ENCODE data around the gene LRRC8C. TPM values are rescaled to one million over a fixed set of nuclear protein-coding genes. Genes with fewer than 3 reads are reported as not detected.

LRRC8C gene
- total and polyA plus RNA-seq, 10 donors = 3.7 to 33.0 (median 21.6) TPM

DNA sequence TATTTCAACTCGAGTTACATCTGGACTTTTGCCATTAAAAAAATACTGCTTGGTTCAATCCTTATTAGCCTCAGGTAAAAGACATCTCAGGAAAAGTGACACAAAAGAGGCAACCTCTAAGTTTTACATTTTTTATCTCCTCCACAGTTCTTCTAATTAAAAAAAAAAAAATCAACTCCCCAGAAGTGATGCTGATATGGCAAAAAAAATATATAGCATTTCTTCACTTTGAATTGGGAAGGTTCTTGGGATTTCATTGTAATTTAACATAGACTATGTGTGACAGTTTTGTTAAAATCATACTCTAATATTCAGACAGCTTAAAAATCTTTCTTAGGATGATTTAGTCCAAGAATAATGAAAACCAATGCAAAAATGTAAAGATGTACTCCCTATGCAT lies 87.9 kb downstream of the LRRC8C start:
- 85 to 91% (median 90%) methylated on average over 1 of the region's 1 CpG for WGBS, 5 donors

DNA sequence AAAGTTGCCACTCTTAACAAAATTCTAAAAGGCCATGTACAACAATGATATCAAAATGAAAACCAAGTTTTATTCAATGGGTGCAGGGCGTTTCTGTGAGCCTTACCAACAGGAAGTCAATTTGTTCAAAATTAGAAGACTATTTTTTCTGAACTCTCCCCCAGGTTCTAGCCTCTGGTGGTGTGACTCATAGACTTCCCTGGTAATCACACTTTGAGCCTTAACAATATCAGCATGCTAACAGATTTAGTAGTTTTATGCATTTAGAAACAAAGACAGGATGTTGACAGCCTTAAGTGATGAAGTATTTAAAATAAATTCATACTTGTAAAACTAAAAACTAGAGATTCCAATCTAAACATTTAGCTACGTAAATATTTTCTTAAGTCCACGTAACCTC lies 88.4 kb downstream of the LRRC8C start:
- Histone ChIP-seq H3K4me1 (peaks cover 34 to 77% (median 57%) of the 10 kb centered on the region in 6 donors), H3K36me3 (no peaks in the 10 kb centered on the region), H3K27me3 (replicated peaks in 1 of 7) (no peaks in the 10 kb centered on the region), H3K9me3 (no peaks in the 10 kb centered on the region), H3K4me3 (no peak overlapping the region), H3K27ac (peak overlapping the region in 5 of 8 donors; percentile 63 to 85 (median 75))
- no peak for DNase-seq
- TF ChIP-seq CTCF (IDR thresholded peaks at IDR 0.05 in 8 of 11, conservative IDR thresholded peaks at IDR 0.05 in 3 of 11) (no peak), POLR2AphosphoS5 (IDR thresholded peaks at IDR 0.05) (no peak), POLR2A (IDR thresholded peaks at IDR 0.05) (no peak)
- 42 to 54% (median 50%) methylated on average over 3 of the region's 3 CpGs for WGBS, 5 donors
- intact Hi-C loops (cut with DNase I; ENCODE audit: low total_unique reads) = no loop called here

More for the DNA sequence above, 87.9 kb downstream of the LRRC8C start:
- Histone ChIP-seq H3K4me1 (peaks cover 34 to 79% (median 57%) of the 10 kb centered on the region in 6 donors), H3K4me3 (no peak overlapping the region), H3K9me3 (no peaks in the 10 kb centered on the region), H3K27ac (peak overlapping the region in 4 of 8 donors; percentile 72 to 85 (median 77)), H3K36me3 (no peaks in the 10 kb centered on the region), H3K27me3 (replicated peaks in 1 of 7) (no peaks in the 10 kb centered on the region)
- no peak for DNase-seq
- intact Hi-C loops (cut with DNase I; ENCODE audit: low total_unique reads) = no loop called here
- TF ChIP-seq POLR2AphosphoS5 (IDR thresholded peaks at IDR 0.05) (no peak), POLR2A (IDR thresholded peaks at IDR 0.05) (no peak), CTCF (IDR thresholded peaks at IDR 0.05 in 8 of 11, conservative IDR thresholded peaks at IDR 0.05 in 3 of 11) (no peak)

DNA sequence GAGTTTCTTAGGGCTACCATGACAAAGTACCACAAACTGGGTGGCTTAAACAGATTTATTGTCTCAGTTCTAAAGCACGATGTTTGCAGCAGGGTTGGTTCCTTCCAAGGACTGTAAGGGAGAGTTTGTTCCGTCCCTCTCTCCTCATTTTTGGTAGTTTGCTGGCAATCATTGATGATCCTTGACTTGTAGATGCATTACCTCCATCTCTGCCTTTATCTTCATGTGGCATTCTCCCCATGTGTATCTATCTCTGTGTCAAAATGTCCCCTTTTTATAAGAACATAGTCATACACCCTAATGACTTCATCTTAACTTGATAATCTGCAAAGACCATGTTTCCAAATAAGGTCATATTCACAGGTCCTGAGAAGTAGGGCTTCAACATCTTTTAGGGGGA lies 90.2 kb downstream of the LRRC8C start:
- Histone ChIP-seq H3K36me3 (no peaks in the 10 kb centered on the region), H3K9me3 (no peaks in the 10 kb centered on the region), H3K4me1 (peaks cover 34 to 73% (median 58%) of the 10 kb centered on the region in 6 donors), H3K27ac (no peak overlapping the region), H3K4me3 (no peak overlapping the region), H3K27me3 (replicated peaks in 1 of 7) (no peaks in the 10 kb centered on the region)
- no peak for TF ChIP-seq CTCF (IDR thresholded peaks at IDR 0.05 in 8 of 11, conservative IDR thresholded peaks at IDR 0.05 in 3 of 11)
- no peak for TF ChIP-seq POLR2AphosphoS5 (IDR thresholded peaks at IDR 0.05)
- no peak for TF ChIP-seq POLR2A (IDR thresholded peaks at IDR 0.05)
- WGBS, 5 donors = 96 to 100% (median 97%) methylated on average over 2 of the region's 2 CpGs
- intact Hi-C loops (cut with DNase I; ENCODE audit: low total_unique reads) = no loop called here
- DNase-seq = no peak

GRCh38 chr1:89723863-89724262 lies 90.9 kb downstream of the LRRC8C start:
- Histone ChIP-seq H3K4me3 (no peak overlapping the region), H3K27ac (peak overlapping the region in 6 of 8 donors; percentile 28 to 79 (median 60)), H3K9me3 (no peaks in the 10 kb centered on the region), H3K36me3 (no peaks in the 10 kb centered on the region), H3K27me3 (replicated peaks in 1 of 7) (no peaks in the 10 kb centered on the region), H3K4me1 (peaks cover 31 to 72% (median 56%) of the 10 kb centered on the region in 6 donors)
- TF ChIP-seq POLR2A (IDR thresholded peaks at IDR 0.05) = no peak
- peak in 1 of 3 donors; percentile 26 for TF ChIP-seq POLR2AphosphoS5 (IDR thresholded peaks at IDR 0.05)
- intact Hi-C loops (cut with DNase I; ENCODE audit: low total_unique reads) = no loop called here
- WGBS, 5 donors = 49 to 73% (median 64%) methylated on average over 6 of the region's 6 CpGs
- no peak for DNase-seq

Data from spleen (tissue), 11 donors.